BE2C (cell line): ENCODE results near the gene ARHGEF25.
A peak's percentile ranks its signal among the peaks of the same experiment; 100 is the strongest.

Source experiments
- DNase-seq: peaks from one replicate; pipeline ENCODE4 v3.0.0-alpha.2; 2020
- H3K27me3 ChIP-seq: fragments of 250-450 bp; sonication (Bioruptor Pico); 2 replicates; pipeline ENCODE4 v1.5.1; 2020; ENCODE audit warnings: mild to moderate bottlenecking
- H3K36me3 ChIP-seq: fragments of 250-450 bp; sonication (Bioruptor Pico); 2 replicates; pipeline ENCODE4 v1.5.1; 2020; ENCODE audit warnings: mild to moderate bottlenecking
- H3K4me1 ChIP-seq: fragments of 250-450 bp; sonication (Bioruptor Pico); 2 replicates; pipeline ENCODE4 v1.5.1; 2020
- H3K4me3 ChIP-seq: 2 replicates; pipeline ENCODE4 v1.5.1; 2011; ENCODE audit warnings: low read depth, low read length
- H3K9me3 ChIP-seq: fragments of 250-450 bp; sonication (Bioruptor Pico); 2 replicates; pipeline ENCODE4 v1.5.1; 2020
- TF ChIP-seq, protein P1 (sequence below): IDR thresholded peaks from 2 replicates; pipeline ENCODE4 v1.5.1; 2012; ENCODE audit warnings: mild to moderate bottlenecking, low read depth, low read length

ARHGEF25 gene

DNA sequence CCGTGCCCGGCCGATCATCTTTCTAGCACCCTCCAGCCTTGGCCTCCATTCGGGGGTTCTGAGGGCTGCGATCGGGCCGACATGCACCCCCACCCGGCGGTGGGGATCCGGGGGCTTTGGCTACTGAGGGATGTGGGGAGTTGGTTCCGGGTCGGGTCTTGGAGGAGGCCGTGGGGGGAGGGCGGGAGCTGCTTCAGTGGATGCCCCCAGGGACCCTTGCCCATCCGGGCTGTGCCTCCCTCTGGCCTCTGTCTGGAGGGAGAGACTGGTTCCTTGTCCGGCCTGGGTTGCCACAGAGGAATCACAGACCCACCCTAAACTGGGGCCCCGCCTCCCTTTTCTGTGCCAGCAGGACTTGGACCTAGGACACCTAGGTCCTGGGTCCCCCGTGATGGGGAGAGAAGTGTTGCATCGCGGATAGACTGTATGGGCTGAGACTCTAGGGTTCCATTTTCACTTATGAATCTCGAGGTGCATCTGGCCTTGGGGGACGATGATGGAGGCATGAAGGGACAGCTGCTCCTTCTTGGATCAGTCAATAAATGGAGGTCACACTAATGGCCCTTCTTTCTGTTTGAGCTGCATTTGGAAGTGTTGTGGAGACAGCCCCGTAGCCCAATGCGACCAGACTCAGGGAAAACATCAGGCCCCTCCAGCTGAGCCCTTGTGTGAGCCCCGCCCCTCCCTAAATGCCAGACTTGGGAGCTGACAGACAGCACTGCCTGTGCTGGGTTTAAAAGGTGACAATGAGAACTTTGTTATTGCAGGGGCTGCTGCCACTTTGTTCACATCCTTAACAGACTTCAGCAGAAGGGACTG lies 6.0 kb upstream of the ARHGEF25 start:
- peak; percentile 49 for DNase-seq
- TF ChIP-seq, protein P1, sequence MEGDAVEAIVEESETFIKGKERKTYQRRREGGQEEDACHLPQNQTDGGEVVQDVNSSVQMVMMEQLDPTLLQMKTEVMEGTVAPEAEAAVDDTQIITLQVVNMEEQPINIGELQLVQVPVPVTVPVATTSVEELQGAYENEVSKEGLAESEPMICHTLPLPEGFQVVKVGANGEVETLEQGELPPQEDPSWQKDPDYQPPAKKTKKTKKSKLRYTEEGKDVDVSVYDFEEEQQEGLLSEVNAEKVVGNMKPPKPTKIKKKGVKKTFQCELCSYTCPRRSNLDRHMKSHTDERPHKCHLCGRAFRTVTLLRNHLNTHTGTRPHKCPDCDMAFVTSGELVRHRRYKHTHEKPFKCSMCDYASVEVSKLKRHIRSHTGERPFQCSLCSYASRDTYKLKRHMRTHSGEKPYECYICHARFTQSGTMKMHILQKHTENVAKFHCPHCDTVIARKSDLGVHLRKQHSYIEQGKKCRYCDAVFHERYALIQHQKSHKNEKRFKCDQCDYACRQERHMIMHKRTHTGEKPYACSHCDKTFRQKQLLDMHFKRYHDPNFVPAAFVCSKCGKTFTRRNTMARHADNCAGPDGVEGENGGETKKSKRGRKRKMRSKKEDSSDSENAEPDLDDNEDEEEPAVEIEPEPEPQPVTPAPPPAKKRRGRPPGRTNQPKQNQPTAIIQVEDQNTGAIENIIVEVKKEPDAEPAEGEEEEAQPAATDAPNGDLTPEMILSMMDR = no peak
- peaks cover 7% of the 10 kb centered on the region for H3K4me1 ChIP-seq
- H3K9me3 ChIP-seq = no peaks in the 10 kb centered on the region
- no peaks in the 10 kb centered on the region for H3K27me3 ChIP-seq
- H3K36me3 ChIP-seq = peaks cover 7% of the 10 kb centered on the region; the same call in 1 of the 2 replicates
- H3K4me3 ChIP-seq = peak overlapping the region; percentile 92

DNA sequence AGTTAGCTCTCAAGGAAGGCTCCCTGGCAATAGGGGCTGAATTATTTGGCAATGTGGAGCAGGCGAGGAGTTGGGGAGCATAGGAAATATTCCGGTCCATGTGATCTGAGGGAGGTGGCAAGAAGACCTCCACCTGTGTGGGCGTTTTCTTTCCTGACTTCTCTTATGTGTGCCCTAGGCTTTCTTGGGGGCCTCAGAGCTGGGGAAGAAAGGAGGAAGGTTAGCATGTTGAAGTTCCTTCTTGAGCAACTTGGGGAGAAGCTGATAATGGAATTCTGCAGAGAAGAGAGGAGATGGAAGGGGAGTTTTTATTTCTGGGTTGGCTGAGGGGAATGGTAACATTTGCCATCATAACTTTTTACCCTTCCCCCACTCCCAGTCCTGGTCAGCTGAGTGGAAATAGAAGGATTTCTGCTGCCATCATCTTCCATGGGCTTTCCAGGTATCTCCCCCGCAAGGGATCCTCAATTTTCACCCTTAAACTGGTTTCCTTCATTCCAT lies 5.4 kb upstream of the ARHGEF25 start:
- Histone ChIP-seq H3K4me3 (peak overlapping the region; percentile 92), H3K27me3 (no peaks in the 10 kb centered on the region), H3K4me1 (peaks cover 12% of the 10 kb centered on the region), H3K36me3 (peaks cover 7% of the 10 kb centered on the region; the same call in 1 of the 2 replicates), H3K9me3 (no peaks in the 10 kb centered on the region)
- TF ChIP-seq, protein P1 = no peak
- no peak for DNase-seq

DNA sequence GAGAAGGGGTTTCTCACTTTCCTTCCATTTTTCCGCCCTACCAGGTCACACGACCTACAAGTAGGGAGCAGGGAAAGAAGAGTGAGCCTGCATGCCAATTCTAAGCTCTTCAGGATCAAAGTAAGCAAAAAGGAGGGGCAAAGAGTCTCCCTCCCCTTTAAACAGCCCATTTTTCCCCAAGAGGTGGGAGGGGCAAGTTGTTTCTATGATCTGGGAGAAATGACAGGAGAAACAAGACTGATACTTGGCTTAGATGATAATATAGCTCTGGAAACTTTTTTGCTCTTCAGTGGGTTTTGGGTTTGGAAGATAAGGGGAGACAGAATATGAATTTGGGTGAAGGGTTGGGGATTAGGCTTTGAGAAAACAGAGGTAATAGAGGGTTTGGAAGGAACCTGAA lies 4.8 kb upstream of the ARHGEF25 start:
- Histone ChIP-seq H3K9me3 (no peaks in the 10 kb centered on the region), H3K4me3 (no peak overlapping the region), H3K4me1 (peaks cover 12% of the 10 kb centered on the region), H3K27me3 (no peaks in the 10 kb centered on the region), H3K36me3 (peaks cover 7% of the 10 kb centered on the region; the same call in 1 of the 2 replicates)
- no peak for DNase-seq
- TF ChIP-seq, protein P1 = no peak

DNA sequence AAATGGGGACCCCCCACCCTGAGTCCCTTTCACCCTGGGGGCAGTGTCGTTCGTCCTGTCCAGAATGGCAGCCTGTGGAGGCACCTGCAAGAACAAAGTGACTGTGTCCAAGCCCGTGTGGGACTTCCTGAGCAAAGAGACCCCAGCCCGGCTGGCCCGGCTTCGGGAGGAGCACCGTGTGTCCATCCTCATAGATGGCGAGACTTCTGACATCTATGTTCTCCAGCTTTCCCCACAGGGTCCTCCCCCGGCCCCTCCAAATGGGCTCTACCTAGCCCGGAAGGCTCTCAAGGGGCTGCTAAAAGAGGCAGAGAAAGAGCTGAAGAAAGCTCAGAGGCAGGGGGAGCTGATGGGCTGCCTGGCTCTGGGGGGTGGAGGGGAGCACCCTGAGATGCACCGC lies 4.4 kb upstream of the ARHGEF25 start:
- no peaks in the 10 kb centered on the region for H3K9me3 ChIP-seq
- H3K4me3 ChIP-seq = no peak overlapping the region
- no peaks in the 10 kb centered on the region for H3K27me3 ChIP-seq
- no peak for DNase-seq
- peaks cover 7% of the 10 kb centered on the region; the same call in 1 of the 2 replicates for H3K36me3 ChIP-seq
- TF ChIP-seq, protein P1 = no peak
- peaks cover 12% of the 10 kb centered on the region for H3K4me1 ChIP-seq

DNA sequence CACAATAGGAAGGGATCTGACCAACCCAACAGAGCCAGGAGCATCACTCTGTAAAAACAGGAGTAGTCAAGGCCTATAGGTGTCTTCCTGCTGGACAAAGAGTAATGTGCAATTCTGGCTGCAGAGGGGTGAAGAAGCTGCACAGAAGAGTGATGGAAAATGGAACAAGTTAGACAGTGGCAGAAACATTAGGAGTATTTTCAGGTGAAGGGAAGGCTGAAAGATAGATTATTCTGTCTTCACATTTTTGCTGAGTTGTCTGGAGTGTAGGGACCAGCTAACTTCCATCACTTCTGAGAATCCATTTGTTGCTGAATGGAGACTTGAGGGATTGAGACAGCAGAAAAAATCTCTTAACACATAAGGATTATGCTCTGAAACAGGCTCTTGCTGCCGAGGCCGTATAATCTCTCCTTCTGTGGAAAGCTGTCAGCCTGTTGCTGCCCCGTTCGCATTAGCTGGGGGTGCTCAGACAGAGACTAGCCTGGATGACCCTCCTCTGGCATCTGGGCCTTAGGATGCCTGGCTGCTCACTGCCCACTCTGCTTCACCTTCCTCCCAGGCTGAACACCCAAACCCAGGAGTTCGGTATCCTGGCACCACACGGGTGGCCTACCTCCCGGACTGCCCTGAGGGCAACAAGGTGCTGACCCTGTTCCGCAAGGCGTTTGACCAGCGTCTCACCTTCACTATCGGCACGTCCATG lies 3.1 kb upstream of the ARHGEF25 start:
- Histone ChIP-seq H3K9me3 (no peaks in the 10 kb centered on the region), H3K4me1 (peaks cover 14% of the 10 kb centered on the region), H3K27me3 (no peaks in the 10 kb centered on the region), H3K4me3 (no peak overlapping the region), H3K36me3 (peaks cover 7% of the 10 kb centered on the region; the same call in 1 of the 2 replicates)
- DNase-seq = no peak
- TF ChIP-seq, protein P1 = no peak
